IMR-90 (cell line): Measurements from ENCODE around the gene KMT2C. TPM values are rescaled to one million over a fixed set of nuclear protein-coding genes. Genes with fewer than 3 reads are reported as not detected.

ENCODE experiments used
- ATAC-seq: fragments of 200-7000 bp; cut with Tn5 transposase; 2 replicates; pipeline ENCODE4 v1.9.1; 2020; ENCODE audit warnings: low read depth, mild to moderate bottlenecking, moderate library complexity
- BruUV-seq: library from RNA; stranded (reverse); fragments of 400-500 nt; replicated peaks from 2 replicates; lab custom pipeline; 2021; lab: Mats Ljungman, UMichigan
- CTCF ChIA-PET: fragments of 300-600 bp; formaldehyde crosslinking; extraction: SDS; loops from one replicate; lab custom pipeline; 2021; ENCODE audit warnings: antibody characterized with exemption; lab: Yijun Ruan, JAX
- POLR2A ChIA-PET: fragments of 300-600 bp; sonication (Branson Sonifier 250); formaldehyde crosslinking; loops from one replicate; lab custom pipeline; 2022; ENCODE audit warnings: antibody characterized with exemption; ENCODE audit not compliant: unreplicated experiment; lab: Charles Lee
- DNase-seq: peaks from one replicate; pipeline ENCODE4 v3.0.0; 2013
- H2AFZ ChIP-seq: replicated peaks from 2 replicates; pipeline ENCODE3; 2013; ENCODE audit warnings: low read length, mild to moderate bottlenecking; ENCODE audit not compliant: poor library complexity
- H2AK5ac ChIP-seq: 2 replicates; pipeline ENCODE4 v1.6.1; 2013; ENCODE audit warnings: low read depth, low read length, inconsistent platforms
- H2AK9ac ChIP-seq: replicated peaks from 2 replicates; pipeline ENCODE3; 2013; ENCODE audit warnings: mild to moderate bottlenecking, low read depth, low read length, moderate library complexity; ENCODE audit not compliant: poor library complexity
- H2BK120ac ChIP-seq: 2 replicates; pipeline ENCODE4 v1.6.1; 2013; ENCODE audit warnings: low read depth, low read length, inconsistent platforms
- H2BK15ac ChIP-seq: 3 replicates; pipeline ENCODE4 v1.6.1; 2013; ENCODE audit warnings: low read depth, low read length, inconsistent platforms
- H2BK20ac ChIP-seq: 2 replicates; pipeline ENCODE4 v1.6.1; 2013; ENCODE audit warnings: low read depth, mild to moderate bottlenecking, inconsistent platforms, low read length, moderate library complexity
- H2BK5ac ChIP-seq: 2 replicates; pipeline ENCODE4 v1.6.1; 2013; ENCODE audit warnings: mild to moderate bottlenecking, low read depth, low read length, inconsistent platforms; ENCODE audit not compliant: poor library complexity, severe bottlenecking
- H3K14ac ChIP-seq: replicated peaks from 2 replicates; pipeline ENCODE4 v1.6.1; 2013; ENCODE audit warnings: low read depth, low read length, inconsistent platforms
- H3K18ac ChIP-seq: 2 replicates; pipeline ENCODE4 v1.6.1; 2013; ENCODE audit warnings: low read depth, low read length, control low read depth
- H3K23ac ChIP-seq: 2 replicates; pipeline ENCODE4 v1.6.1; 2013; ENCODE audit warnings: low read depth, low read length, inconsistent platforms
- H3K27ac ChIP-seq: 2 replicates; pipeline ENCODE4 v1.5.1; 2013; ENCODE audit warnings: mild to moderate bottlenecking, control low read depth, low read length; ENCODE audit not compliant: insufficient read depth
- H3K27me3 ChIP-seq: 2 replicates; pipeline ENCODE4 v1.6.1; 2013; ENCODE audit warnings: low read length; ENCODE audit not compliant: control insufficient read depth, insufficient read depth
- H3K36me3 ChIP-seq: 2 replicates; pipeline ENCODE4 v1.6.1; 2013; ENCODE audit warnings: low read length, mixed read lengths; ENCODE audit not compliant: control insufficient read depth, insufficient read depth
- H3K4ac ChIP-seq: 2 replicates; pipeline ENCODE4 v1.6.1; 2013; ENCODE audit warnings: low read depth, low read length, inconsistent platforms
- H3K4me1 ChIP-seq: 2 replicates; pipeline ENCODE4 v1.6.1; 2013; ENCODE audit warnings: low read length, mixed read lengths; ENCODE audit not compliant: control insufficient read depth, insufficient read depth
- H3K4me2 ChIP-seq: 2 replicates; pipeline ENCODE4 v1.6.1; 2013; ENCODE audit warnings: low read depth, mild to moderate bottlenecking, control low read depth, low read length, moderate library complexity
- H3K4me3 ChIP-seq: 2 replicates; pipeline ENCODE4 v1.5.1; 2013; ENCODE audit warnings: low read depth, mild to moderate bottlenecking, control low read depth, low read length, moderate library complexity; ENCODE audit not compliant: insufficient read depth
- H3K56ac ChIP-seq: 2 replicates; pipeline ENCODE4 v1.6.1; 2013; ENCODE audit warnings: low read length, inconsistent platforms; ENCODE audit not compliant: insufficient read depth; ENCODE audit errors: extremely low read depth
- H3K79me1 ChIP-seq, 2 experiments: 2 replicates each; pipeline ENCODE4 v1.6.1; 2013; ENCODE audit warnings: low read length in 2 of 2, inconsistent platforms in 1 of 2, low read depth in 1 of 2
- H3K9ac ChIP-seq: 2 replicates; pipeline ENCODE4 v1.6.1; 2013; ENCODE audit warnings: low read depth, low read length, control low read depth
- H3K9me1 ChIP-seq: 2 replicates; pipeline ENCODE4 v1.6.1; 2013; ENCODE audit warnings: low read length, inconsistent platforms; ENCODE audit not compliant: insufficient read depth
- H3K9me3 ChIP-seq: 2 replicates; pipeline ENCODE4 v1.6.1; 2013; ENCODE audit warnings: low read length; ENCODE audit not compliant: control insufficient read depth, insufficient read depth
- H4K20me1 ChIP-seq: 2 replicates; pipeline ENCODE4 v1.6.1; 2013; ENCODE audit warnings: low read length, inconsistent platforms; ENCODE audit not compliant: insufficient read depth
- H4K5ac ChIP-seq: 2 replicates; pipeline ENCODE4 v1.6.1; 2013; ENCODE audit warnings: mild to moderate bottlenecking, low read depth, low read length, control low read depth
- H4K8ac ChIP-seq, 2 experiments: 2 replicates each; pipeline ENCODE4 v1.6.1; 2013; ENCODE audit warnings: low read depth in 2 of 2, low read length in 2 of 2, control low read depth in 1 of 2, inconsistent platforms in 1 of 2
- H4K91ac ChIP-seq: 2 replicates; pipeline ENCODE4 v1.6.1; 2013; ENCODE audit warnings: low read depth, low read length, inconsistent platforms; ENCODE audit not compliant: insufficient read depth
- MXI1 ChIP-seq: IDR thresholded peaks from 2 replicates; pipeline ENCODE4 v1.6.1; 2012; ENCODE audit warnings: low read depth, mild to moderate bottlenecking, low read length, moderate library complexity, borderline replicate concordance
- WGBS, 2 experiments: methylation state at CpG; one replicate each; pipeline versions ENCODE4 v1.1.5 to v1.1.7; 2013; ENCODE audit warnings: missing lambda C conversion rate in 2 of 2; ENCODE audit not compliant: insufficient read length in 1 of 2; ENCODE audit errors: extremely low coverage in 2 of 2; 5-methylcytosine and 5-hydroxymethylcytosine counted together
- dilution Hi-C: fragments of 300-500 bp; cut with HindIII; formaldehyde crosslinking; loops from one replicate; pipeline ENCODE4 v1.14.3; 2018; ENCODE audit warnings: low sequenced_read_pairs; ENCODE audit not compliant: unreplicated experiment
- in situ Hi-C: fragments of 300-500 bp; cut with MboI; formaldehyde crosslinking; loops from 3 replicates; pipeline ENCODE4 v1.14.3; 2019; ENCODE audit warnings: low sequenced_read_pairs, inconsistent platforms, mixed read lengths
- intact Hi-C: fragments of 100-400 bp; cut with micrococcal nuclease; formaldehyde crosslinking; loops from 2 replicates; pipeline ENCODE4 v1.10.0; 2022
- microRNA-seq, 2 experiments: library from miRNA; stranded (forward) in 1 of 2; unstranded in 1 of 2; fragments of 10-50 nt in 1 of 2; fragments of <30 nt in 1 of 2; gene quantifications in 1 of 2; microRNA quantifications in 1 of 2; one replicate each; pipeline versions ENCODE3 to v1.1.0; 2013 to 2020; ENCODE audit not compliant: insufficient read depth in 1 of 2, insufficient read length in 1 of 2, unreplicated experiment in 1 of 2
- polyA plus RNA-seq, 3 experiments: library from polyadenylated mRNA; depleted of rRNA; stranded (reverse); fragments of >200 nt; gene quantifications; 2 replicates each; pipeline ENCODE4 v1.2.3, GENCODE V29; 2012; ENCODE audit warnings: low replicate concordance in 1 of 3
- small RNA-seq, 5 experiments: library from RNA; depleted of rRNA; stranded (forward); fragments of <200 nt; gene quantifications; one replicate each; pipeline ENCODE3, GENCODE V24; 2012
- total RNA-seq: library from RNA; depleted of rRNA; stranded (reverse); fragments of >200 nt; gene quantifications from 2 replicates; pipeline ENCODE4 v1.2.3, GENCODE V29; 2012; rRNA removed

The KMT2C gene
- total and polyA plus RNA-seq, 2 of the 4 experiments (the other 2 are of a cell fraction): 8.0 to 23.3 TPM

- H3K18ac ChIP-seq: no peak overlapping the region
- no peak overlapping the region for H2BK15ac ChIP-seq
- no peak overlapping the region for H3K4me3 ChIP-seq
- no peak overlapping the region for H3K4ac ChIP-seq
- intact Hi-C loops (no loop called here), in situ Hi-C loops (no loop called here), dilution Hi-C loops (no loop called here)
- peaks cover 7% of the 10 kb centered on the region for H3K9me3 ChIP-seq
- DNase-seq: no peak
- H2BK120ac ChIP-seq: no peak overlapping the region
- no peak for ATAC-seq
- H4K91ac ChIP-seq: no peak overlapping the region
- H2AK9ac ChIP-seq: no peak overlapping the region
- H4K8ac ChIP-seq: no peak overlapping the region
- TF ChIP-seq MXI1: no peak
- H2BK5ac ChIP-seq: no peak overlapping the region
- no peaks in the 10 kb centered on the region for H3K9me1 ChIP-seq
- H3K27me3 ChIP-seq: no peaks in the 10 kb centered on the region
- no TSS peak for BruUV-seq
- H4K20me1 ChIP-seq: no peaks in the 10 kb centered on the region
- H3K23ac ChIP-seq: no peak overlapping the region
- no peak overlapping the region for H2AFZ ChIP-seq
- no peaks in the 10 kb centered on the region for H3K36me3 ChIP-seq
- H3K4me2 ChIP-seq: no peak overlapping the region
- H2BK20ac ChIP-seq: no peak overlapping the region
- ChIA-PET CTCF (no interaction called here), POLR2A (no interaction called here)
- no peak overlapping the region for H2AK5ac ChIP-seq
- H3K4me1 ChIP-seq: no peaks in the 10 kb centered on the region
- H3K56ac ChIP-seq: no peak overlapping the region
- H4K5ac ChIP-seq: no peak overlapping the region
- no peak overlapping the region for H3K14ac ChIP-seq
- H3K27ac ChIP-seq: no peak overlapping the region
- H3K79me1 ChIP-seq: peaks cover 3 to 13% of the 10 kb centered on the region in 2 experiments; a peak in 2 of 4 replicates
- WGBS, 2 experiments: no CpG with 5 or more reads among the region's 3 CpGs
- no peak overlapping the region for H3K9ac ChIP-seq
Measured at GRCh38 chr7:152085131-152085530, 350.7 kb downstream of the KMT2C start.

Small RNA genes lying within 50 kb of the gene (microRNA-seq; reads per million reads assigned to microRNA genes)
- gene AC104692.1 (ENCODE audit: insufficient read depth, insufficient read length) (not detected), gene AC104692.2 (ENCODE audit: insufficient read depth, insufficient read length) (not detected), gene RF00019 (ENCODE audit: insufficient read depth, insufficient read length) (not detected)

Small RNA genes lying within 50 kb of the gene (small RNA-seq; reads per million reads assigned to genes)
- gene AC104692.1 (0 reads per million in 5 experiments), gene AC104692.2 (0 reads per million in 5 experiments), gene RF00019 (0 reads per million in 5 experiments)

Other genes starting within 250 kb of the KMT2C start
- gene XRCC2, start 240.1 kb upstream of the KMT2C start, total RNA-seq: 3.6 and 5.6 TPM in 2 replicates
- 2.0 and 2.2 TPM in 2 replicates for gene XRCC2, start 240.1 kb upstream of the KMT2C start, polyA plus RNA-seq (2012; rRNA removed)